NT2/D1 (cell line): ENCODE results near the gene RTKN.

Experiments
- YY1 ChIP-seq: IDR thresholded peaks from 2 replicates; pipeline ENCODE4 v1.6.1; 2011; ENCODE audit not compliant: insufficient read length, insufficient read depth
- ZNF274 ChIP-seq: IDR thresholded peaks from 2 replicates; pipeline ENCODE4 v1.6.1; 2011; ENCODE audit warnings: mild to moderate bottlenecking, low read depth, low read length

GRCh38 chr2:74444498-74445318, 3.0 kb upstream of the RTKN start:
- no peak for TF ChIP-seq ZNF274
- no peak for TF ChIP-seq YY1
